HG02623 (cell line): Measurements from ENCODE around the gene STAC2.
"Not testable (repeated sequence)": the region's sequence is repeated elsewhere in the genome, so short reads cannot be mapped to it uniquely, and the experiment has no call there.

ENCODE experiments used
- ATAC-seq: cut with Tn5 transposase; IDR thresholded peaks from one replicate; pipeline ENCODE4 v1.9.1; 2021; ENCODE audit warnings: moderate library complexity; ENCODE audit not compliant: unreplicated experiment

The STAC2 gene

GRCh38 chr17:39193346-39193745, 32.4 kb downstream of the STAC2 start:
- no peak for ATAC-seq

- no peak for ATAC-seq
These were observed 32.8 kb downstream of the STAC2 start for GRCh38 chr17:39192901-39193300.

- no peak for ATAC-seq
These were observed 33.8 kb downstream of the STAC2 start for GRCh38 chr17:39191750-39192510.

GRCh38 chr17:39187152-39187830, 38.5 kb downstream of the STAC2 start:
- no peak for ATAC-seq

GRCh38 chr17:39186481-39187002, 39.2 kb downstream of the STAC2 start:
- ATAC-seq: no peak

- ATAC-seq: no peak
These were observed 42.0 kb downstream of the STAC2 start for GRCh38 chr17:39183720-39184119.

- ATAC-seq: no peak
These were observed 42.7 kb downstream of the STAC2 start for GRCh38 chr17:39183045-39183444.

- no peak for ATAC-seq
These were observed 44.4 kb downstream of the STAC2 start for GRCh38 chr17:39181303-39181702.

GRCh38 chr17:39178536-39178935, 47.2 kb downstream of the STAC2 start:
- ATAC-seq: no peak

- ATAC-seq: no peak
These were observed 48.5 kb downstream of the STAC2 start for GRCh38 chr17:39177256-39177655.

- ATAC-seq: no peak
These were observed 50.1 kb downstream of the STAC2 start for GRCh38 chr17:39175695-39176093.

GRCh38 chr17:39174920-39175694, 50.6 kb downstream of the STAC2 start:
- no peak for ATAC-seq

- ATAC-seq: no peak
These were observed 52.0 kb downstream of the STAC2 start for GRCh38 chr17:39173526-39174274.

- ATAC-seq: no peak
These were observed 52.7 kb downstream of the STAC2 start for GRCh38 chr17:39173080-39173479.

- ATAC-seq: no peak
These were observed 53.8 kb downstream of the STAC2 start for GRCh38 chr17:39171933-39172332.

- no peak for ATAC-seq
These were observed 55.2 kb downstream of the STAC2 start for GRCh38 chr17:39170558-39170957.

GRCh38 chr17:39170109-39170508, 55.6 kb downstream of the STAC2 start:
- ATAC-seq: no peak

GRCh38 chr17:39169518-39169917, 56.2 kb downstream of the STAC2 start:
- no peak for ATAC-seq

- ATAC-seq: no peak
These were observed 56.6 kb downstream of the STAC2 start for GRCh38 chr17:39169101-39169500.

- ATAC-seq: not testable (repeated sequence)
These were observed 57.2 kb downstream of the STAC2 start for GRCh38 chr17:39168503-39168902.

- no peak for ATAC-seq
These were observed 58.3 kb downstream of the STAC2 start for GRCh38 chr17:39167476-39167875.
